GM18951 (cell line): ENCODE results near the gene PLD6.
A peak's percentile ranks its signal among the peaks of the same experiment; 100 is the strongest.
"Not testable (repeated sequence)": the region's sequence is repeated elsewhere in the genome, so short reads cannot be mapped to it uniquely, and the experiment has no call there.

Experiments used
- POLR2A ChIP-seq: IDR thresholded peaks from 4 replicates; pipeline ENCODE4 v1.6.1; 2011; ENCODE audit warnings: mild to moderate bottlenecking; ENCODE audit not compliant: insufficient read length, insufficient read depth; ENCODE audit errors: extremely low read depth
- in situ Hi-C: fragments of 300-500 bp; cut with MboI; formaldehyde crosslinking; loops from one replicate; pipeline ENCODE4 v1.12.0; 2022; ENCODE audit warnings: low sequenced_read_pairs, mixed read lengths, inconsistent platforms; ENCODE audit not compliant: unreplicated experiment

The PLD6 gene, protein sequence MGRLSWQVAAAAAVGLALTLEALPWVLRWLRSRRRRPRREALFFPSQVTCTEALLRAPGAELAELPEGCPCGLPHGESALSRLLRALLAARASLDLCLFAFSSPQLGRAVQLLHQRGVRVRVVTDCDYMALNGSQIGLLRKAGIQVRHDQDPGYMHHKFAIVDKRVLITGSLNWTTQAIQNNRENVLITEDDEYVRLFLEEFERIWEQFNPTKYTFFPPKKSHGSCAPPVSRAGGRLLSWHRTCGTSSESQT

DNA sequence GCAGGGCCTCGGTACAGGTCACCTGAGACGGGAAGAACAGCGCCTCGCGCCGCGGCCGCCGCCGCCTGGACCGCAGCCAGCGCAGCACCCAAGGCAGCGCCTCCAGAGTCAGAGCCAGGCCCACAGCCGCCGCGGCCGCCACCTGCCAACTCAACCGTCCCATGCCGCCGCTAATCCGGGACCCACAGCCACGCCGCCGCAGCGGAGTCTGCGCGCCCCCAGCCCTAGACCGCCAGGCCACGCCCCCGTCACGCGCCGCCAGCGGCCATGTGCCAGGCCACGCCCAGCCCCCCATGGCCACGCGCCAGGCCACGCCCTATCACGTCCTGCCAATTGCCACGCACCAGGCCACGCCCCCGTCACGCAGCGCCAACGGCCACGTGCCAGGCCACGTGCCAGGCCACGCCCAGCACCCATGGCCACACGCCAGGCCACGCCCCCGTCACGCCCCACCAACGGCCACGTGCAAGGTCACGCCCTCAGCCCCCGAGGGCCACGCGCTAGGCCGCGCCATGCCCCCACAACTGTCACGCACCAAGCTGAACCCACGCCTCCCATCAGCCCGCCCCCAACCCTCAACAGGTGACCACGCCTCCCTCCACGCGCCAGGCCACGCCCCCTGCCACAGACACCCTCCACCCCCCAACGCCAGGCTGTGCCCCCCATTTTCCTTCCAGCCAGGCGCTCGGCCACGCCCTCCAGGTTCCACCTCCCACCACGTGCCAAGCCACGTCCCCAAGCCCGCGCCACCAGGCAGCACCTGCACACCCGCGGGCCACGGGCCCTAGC, at the start of gene PLD6:
TSS of gene PLD6 (minus strand) at position 210 of the 789 bp plus-strand sequence. CDS start at position 163, 47 bp downstream.
- TF ChIP-seq POLR2A: peak; percentile 70
- in situ Hi-C loops: no loop called here

DNA sequence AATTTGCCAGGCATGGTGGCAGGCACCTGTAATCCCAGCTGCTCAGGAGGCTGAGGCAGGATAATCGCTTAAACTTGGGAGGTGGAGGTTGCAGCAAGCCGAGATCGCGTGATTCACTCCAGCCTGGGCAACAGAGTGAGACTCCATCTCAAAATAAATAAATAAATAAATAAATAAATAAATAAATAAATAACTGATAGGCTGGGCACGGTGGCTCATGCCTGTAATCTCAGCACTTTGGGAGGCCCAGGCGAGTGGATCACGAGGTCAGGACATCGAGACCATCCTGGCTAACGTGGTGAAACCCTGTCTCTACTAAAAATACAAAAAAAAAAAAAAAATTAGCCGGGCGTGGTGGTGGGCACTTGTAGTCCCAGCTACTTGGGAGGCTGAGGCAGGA, 49.6 kb upstream of the PLD6 start:
- in situ Hi-C loops: not testable (repeated sequence)

DNA sequence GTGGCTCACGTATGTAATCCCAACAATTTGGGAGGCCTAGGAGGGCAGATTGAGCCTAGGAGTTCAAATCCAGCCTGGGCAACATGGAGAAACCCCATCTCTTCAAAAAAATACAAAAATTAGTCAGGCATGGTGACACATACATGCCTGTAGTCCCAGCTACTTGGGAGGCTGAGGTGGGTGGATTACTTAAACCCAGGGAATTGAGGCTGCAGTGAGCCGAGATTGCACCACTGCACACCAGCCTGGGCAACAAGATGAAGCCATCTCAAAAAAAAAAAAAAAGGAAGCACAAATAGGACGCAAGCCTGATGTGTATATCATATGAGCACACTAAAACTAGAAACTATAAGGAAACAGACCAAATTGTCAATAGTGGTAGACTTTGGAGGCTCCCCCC, 47.9 kb upstream of the PLD6 start:
- no peak for TF ChIP-seq POLR2A
- in situ Hi-C loops: no loop called here

DNA sequence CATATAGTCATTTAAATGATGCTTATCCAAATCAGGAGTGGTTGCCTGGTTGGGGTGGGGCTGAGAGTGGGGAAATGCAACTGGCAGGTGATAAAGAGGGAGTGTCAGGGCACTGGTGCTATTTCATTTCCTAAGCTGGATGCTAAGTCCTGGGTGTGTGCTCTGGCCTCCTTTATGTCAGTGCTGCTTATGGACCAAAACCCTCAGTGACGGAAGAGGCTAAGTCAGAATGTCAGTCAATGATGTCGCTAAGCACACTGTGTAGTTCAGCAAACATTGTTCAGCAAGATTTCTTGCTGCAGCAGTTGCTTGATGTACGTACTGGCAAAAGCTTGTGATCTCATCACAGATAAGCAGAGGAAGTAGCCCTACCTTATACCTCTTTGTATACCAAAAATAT, 47.3 kb upstream of the PLD6 start:
- TF ChIP-seq POLR2A: no peak
- in situ Hi-C loops: no loop called here

DNA sequence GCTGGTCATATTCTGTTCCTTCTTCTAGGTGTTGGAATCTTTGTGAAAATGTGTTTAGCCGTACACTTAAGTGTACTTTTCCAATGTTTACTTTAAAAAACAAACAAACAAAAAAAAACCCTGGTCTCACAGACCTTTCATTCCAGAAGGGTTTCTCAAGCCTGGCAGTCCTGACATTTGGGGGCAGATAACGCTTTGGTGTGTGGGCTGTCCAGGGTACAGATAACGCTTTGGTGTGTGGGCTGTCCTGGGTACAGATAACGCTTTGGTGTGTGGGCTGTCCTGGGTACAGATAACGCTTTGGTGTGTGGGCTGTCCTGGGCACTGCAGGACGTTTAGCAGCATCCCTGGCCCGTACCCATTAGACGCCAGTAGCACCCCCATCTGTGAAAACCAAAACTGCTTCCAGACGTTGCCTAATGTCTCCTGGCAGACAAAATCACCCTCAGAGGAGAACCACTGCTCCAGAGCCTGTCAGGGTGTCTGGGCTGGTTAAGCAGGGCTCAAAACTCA, 46.1 kb upstream of the PLD6 start:
- in situ Hi-C loops: no loop called here
- no peak for TF ChIP-seq POLR2A

DNA sequence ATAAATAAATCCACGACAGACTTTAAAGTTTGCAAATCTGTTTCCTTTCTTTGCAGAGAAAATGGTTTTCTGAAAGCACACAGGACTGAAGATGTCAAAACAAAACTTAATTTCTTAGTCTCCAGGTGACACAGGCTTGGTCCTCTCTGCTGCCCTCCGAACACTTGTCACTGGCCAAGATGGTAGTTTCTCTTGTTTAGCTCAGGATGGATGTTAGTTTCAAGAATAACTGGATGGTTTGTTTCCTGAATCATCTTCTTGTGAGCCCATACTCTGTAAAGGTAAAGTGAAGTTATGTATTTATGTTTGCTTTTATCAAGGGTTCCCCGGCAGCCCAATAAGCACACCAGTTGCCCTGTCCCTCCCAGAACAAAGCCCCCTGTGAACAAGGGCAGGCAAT, 40.7 kb upstream of the PLD6 start:
- no peak for TF ChIP-seq POLR2A
- in situ Hi-C loops: no loop called here

DNA sequence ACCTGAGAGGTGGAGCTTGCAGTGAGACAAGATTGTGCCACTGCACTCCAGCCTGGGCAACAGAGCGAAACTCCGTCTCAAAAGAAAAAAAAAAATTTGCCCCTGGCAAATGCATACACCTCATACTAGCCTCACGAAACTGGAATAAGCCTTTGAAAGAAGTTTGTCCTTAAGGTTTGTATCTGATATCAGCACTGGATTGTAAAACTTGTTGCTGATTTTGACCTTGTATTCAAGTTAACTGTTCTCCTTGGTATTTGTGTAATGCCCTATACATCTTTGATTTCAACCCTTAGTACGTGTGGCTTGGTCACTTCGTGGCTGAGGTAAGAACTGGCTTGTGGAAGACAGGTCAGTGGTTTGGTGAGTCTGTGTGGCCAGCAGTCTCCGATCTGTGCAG, 37.0 kb upstream of the PLD6 start:
- no peak for TF ChIP-seq POLR2A
- in situ Hi-C loops: no loop called here

DNA sequence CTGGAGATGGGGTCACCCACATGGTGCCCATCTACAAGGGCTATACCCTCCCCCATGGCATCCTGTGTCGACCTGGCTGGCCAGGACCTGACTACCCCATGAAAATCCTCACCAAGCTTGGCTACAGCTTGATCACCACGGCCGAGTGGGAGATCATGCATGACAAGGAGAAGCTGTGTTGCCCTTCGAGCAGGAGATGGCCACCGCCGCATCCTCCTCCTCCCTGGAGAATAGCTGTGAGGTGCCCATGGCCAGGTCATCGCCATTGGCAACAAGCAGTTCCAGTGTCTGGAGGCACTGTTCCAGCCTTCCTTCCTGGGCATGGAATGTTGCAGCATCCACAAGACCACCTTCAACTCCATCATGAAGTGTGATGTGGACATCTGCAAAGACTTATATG, 36.1 kb upstream of the PLD6 start:
- in situ Hi-C loops: no loop called here

DNA sequence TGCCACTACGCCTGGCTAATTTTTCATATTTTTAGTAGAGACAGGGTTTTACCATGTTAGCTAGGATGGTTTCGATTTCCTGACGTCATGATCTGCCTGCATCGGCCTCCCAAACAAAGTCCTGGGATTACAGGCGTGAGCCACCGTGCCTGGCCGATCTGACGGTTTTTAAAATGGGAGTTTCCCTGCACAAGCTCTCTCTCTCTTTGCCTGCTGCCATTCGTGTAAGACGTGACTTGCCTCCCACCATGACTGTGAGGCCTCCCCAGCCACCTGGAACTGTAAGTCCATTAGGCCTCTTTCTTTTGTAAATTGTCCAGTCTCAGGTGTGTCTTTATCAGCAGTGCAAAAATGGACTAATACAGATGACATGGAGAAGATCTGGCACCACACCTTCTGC, 35.5 kb upstream of the PLD6 start:
- TF ChIP-seq POLR2A: no peak
- in situ Hi-C loops: no loop called here

More for the DNA sequence above, 36.1 kb upstream of the PLD6 start:
- TF ChIP-seq POLR2A: no peak

DNA sequence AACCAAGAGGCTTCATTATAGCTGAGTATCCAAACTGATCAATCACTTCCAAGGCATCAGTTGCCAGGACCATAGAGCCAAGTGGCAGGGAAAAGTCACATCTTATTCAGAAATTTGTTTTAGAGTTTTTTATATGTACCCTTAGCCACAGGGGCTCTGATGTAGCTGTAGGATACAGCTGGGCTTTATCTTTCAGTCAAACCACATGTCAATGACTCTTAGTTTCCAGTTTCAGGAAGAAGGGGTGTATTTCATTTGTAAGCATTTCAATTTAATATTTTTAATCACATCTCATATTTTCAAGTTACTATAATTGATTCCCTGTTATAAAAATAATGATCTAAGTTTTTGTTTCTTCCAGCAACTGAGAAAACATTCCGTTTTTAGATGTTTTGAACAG, 33.7 kb upstream of the PLD6 start:
- in situ Hi-C loops: no loop called here
- TF ChIP-seq POLR2A: no peak

DNA sequence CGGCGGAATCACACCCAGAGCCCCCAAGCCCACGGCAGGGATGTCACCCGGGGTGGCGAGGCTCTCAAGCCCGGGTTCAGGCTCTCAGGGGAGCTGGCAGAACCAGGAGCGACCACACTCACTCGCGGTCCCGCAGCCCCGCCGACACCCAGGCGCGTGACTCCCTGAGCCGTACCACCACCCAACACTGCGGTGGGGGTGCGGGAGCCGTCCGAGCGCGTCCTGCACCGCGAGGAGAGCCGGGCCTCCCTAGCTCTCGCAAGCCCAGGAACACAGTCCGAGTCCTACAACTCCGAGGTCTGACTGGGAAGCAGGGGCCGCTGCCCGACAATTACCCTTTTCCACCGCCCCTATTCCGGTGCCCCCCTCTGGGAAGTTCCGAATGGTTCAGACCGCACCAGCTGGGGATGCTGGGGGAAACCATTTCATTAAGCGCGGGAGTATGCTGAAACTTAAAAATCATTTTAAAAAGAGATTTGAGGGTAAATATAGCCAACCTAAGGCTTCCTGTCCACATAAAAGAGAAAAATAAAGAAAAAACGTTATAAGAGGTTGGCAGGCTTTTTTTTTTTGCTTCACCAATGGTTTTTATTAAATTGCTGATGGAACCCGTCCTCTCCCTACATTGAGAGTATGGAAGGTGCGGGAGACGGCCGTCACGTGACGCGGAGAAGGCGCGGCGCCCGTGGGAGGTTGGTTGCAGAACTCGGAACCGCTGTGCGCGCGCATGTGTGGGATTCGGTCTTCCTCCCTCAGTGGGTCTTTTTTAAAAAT, 31.1 kb upstream of the PLD6 start, which contains the start of gene FLCN:
TSS of gene FLCN (minus strand) at position 143 of the 774 bp plus-strand sequence. CDS start 9,031 bp downstream, outside the sequence.
- in situ Hi-C loops: no loop called here
- TF ChIP-seq POLR2A: peak; percentile 87

DNA sequence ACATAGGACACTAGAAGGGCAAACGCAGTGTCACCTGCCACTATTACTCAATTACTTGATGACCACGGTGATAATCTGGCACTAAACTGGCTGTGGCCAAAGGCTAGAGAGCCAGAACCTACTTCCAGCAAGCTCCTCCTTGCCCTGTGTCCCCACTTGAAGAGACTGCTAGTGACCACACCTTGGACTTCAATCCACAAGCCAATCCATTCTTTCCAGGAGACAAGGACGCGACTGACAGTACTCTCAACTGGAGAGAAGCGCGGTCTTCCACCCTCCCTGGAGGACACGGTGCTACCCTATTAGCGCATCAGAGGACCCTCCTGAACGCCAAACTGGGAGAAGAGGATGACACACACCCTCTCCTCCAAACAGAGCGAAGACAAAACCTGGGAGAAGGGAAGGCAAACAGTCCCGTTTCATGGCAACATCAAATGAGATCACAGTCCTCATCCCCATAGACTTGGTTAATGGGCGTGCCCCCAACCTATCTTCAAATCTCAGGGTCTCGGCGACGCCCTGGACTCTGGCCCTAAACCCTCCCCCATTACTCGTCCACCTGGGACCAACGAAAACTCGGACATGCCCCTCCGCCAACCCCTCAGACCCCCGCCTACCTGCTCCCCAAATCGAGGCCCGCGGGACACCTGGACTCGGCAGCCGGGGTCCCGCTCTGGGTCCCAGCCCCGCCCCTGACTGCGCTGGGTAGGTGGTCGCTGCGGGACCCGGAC, 30.3 kb upstream of the PLD6 start:
- in situ Hi-C loops: no loop called here
- no peak for TF ChIP-seq POLR2A
